GM12892 (cell line): ENCODE results near the gene HRAS.

Experiments used
- POLR2A ChIP-seq: IDR thresholded peaks from 2 replicates; pipeline ENCODE4 v1.6.1; 2011; ENCODE audit warnings: low read depth, low read length, control low read depth
- POLR2AphosphoS5 ChIP-seq: IDR thresholded peaks from 2 replicates; pipeline ENCODE4 v1.6.1; 2011; ENCODE audit warnings: low read depth, low read length, control low read depth
- TAF1 ChIP-seq: IDR thresholded peaks from 2 replicates; pipeline ENCODE4 v1.6.1; 2011; ENCODE audit warnings: low read depth, mild to moderate bottlenecking, control low read depth, low read length, borderline replicate concordance

DNA sequence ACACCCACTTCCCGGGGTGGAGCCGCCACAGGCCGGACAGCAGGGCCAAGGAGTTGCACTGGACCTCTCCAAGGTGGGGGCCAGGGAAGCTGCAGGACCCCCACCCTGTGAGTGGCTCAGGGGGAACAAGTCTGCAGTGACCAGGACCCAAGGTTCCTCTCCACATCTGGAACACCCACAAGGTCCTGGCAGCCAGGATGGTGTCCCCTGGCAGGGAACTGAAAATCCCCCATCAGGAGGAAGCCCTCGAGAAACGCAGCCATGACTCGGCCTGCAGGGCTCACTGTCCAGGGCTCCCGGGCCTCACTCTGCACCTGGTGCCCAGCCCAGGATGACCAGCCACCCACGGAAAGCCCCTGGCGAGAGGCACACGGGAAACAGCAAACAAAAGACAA, 39.8 kb downstream of the HRAS start:
- TF ChIP-seq POLR2A (no peak), POLR2AphosphoS5 (no peak), TAF1 (no peak)
